ENCODE data around the gene SNX10. TPM values are rescaled to one million over a fixed set of nuclear protein-coding genes. Genes with fewer than 3 reads are reported as not detected.
A peak's percentile ranks its signal among the peaks of the same experiment; 100 is the strongest.

The SNX10 gene
- total and polyA plus RNA-seq, 2 of the 8 experiments (the other 6 are each of a cell fraction or from before 2014, with no cell fraction given), result 4.4 to 9.6 TPM

DNA sequence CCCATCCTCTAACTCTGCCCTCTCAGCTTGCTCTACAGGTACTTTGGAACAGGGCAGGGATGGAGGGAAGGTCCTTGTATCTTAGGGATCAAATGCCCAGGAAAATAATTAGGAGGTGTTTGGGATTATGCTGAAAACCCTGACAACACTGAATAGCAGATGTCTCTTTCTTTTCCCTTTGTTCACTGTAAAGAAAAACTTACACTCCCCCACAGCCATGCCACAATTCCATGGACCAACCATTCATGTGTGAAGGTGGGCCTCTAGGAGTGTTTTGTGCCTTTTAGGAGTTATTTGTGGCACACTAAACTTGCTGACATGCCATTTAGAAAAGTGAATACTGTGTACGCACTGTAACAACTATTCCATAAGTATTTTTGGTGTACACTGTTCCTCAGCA is 108.1 kb downstream of the SNX10 start:
- H2AFZ ChIP-seq (ENCODE audit: low read length), result no peak overlapping the region
- H3K4me3 ChIP-seq (ENCODE audit: extremely low read depth in 1 of 4, insufficient read depth in 2 of 4, low read depth in 3 of 4, low read length in 4 of 4), result peak overlapping the region in 2 of 4 experiments; percentile 81 to 87; a peak in 2 of 8 replicates

More for the DNA sequence above, 108.1 kb downstream of the SNX10 start:
- Histone ChIP-seq H3K36me3 (ENCODE audit: control insufficient read depth in 2 of 4, insufficient read depth in 4 of 4, low read length in 3 of 4) (no peaks in the 10 kb centered on the region), H3K4ac (replicated peaks; ENCODE audit: insufficient read length, low read depth, low read length) (no peak overlapping the region), H3K14ac (ENCODE audit: insufficient read length) (no peak overlapping the region), H3K23ac (ENCODE audit: insufficient read length) (no peak overlapping the region), H3K27me3 (replicated peaks in 1 of 4; ENCODE audit: control insufficient read depth in 3 of 4, extremely low read depth in 1 of 4, insufficient read depth in 3 of 4, low read length in 3 of 4) (no peaks in the 10 kb centered on the region), H3K9me3 (ENCODE audit: insufficient read depth in 2 of 2, low read depth in 1 of 2, low read length in 1 of 2) (no peaks in the 10 kb centered on the region), H3K56ac (replicated peaks; ENCODE audit: insufficient read length, low read depth, low read length) (no peak overlapping the region), H2BK120ac (replicated peaks; ENCODE audit: low read depth, low read length) (no peak overlapping the region), H2AK5ac (ENCODE audit: low read depth, low read length) (no peak overlapping the region), H4K91ac (replicated peaks; ENCODE audit: insufficient read length, low read length) (no peak overlapping the region), H3K23me2 (ENCODE audit: low read depth, low read length) (peaks cover 5% of the 10 kb centered on the region; the same call in 1 of the 2 replicates), H3K79me1 (ENCODE audit: low read depth, low read length) (no peaks in the 10 kb centered on the region), H4K5ac (ENCODE audit: insufficient read length, low read depth, low read length) (no peak overlapping the region), H2BK20ac (ENCODE audit: low read length) (no peak overlapping the region), H2BK12ac (ENCODE audit: low read depth, low read length) (no peak overlapping the region), H4K8ac (ENCODE audit: extremely low read depth, insufficient read depth, low read length) (no peak overlapping the region), H3K79me2 (ENCODE audit: control insufficient read depth in 1 of 2, insufficient read depth in 2 of 2, low read length in 2 of 2) (no peaks in the 10 kb centered on the region), H3K9ac (replicated peaks in 1 of 4; ENCODE audit: extremely low read depth in 1 of 4, low read depth in 3 of 4, low read length in 3 of 4) (no peak overlapping the region; a peak in 2 of 7 replicates), H3K4me1 (replicated peaks in 1 of 4; ENCODE audit: control insufficient read depth in 3 of 4, insufficient read depth in 4 of 4, low read length in 3 of 4) (peaks cover 2 to 13% (median 4%) of the 10 kb centered on the region in 4 experiments; a peak in 5 of 7 replicates), H3K18ac (ENCODE audit: extremely low read depth, low read length) (no peak overlapping the region), H3K4me2 (ENCODE audit: insufficient read depth in 1 of 2, low read depth in 2 of 2, low read length in 2 of 2) (peak overlapping the region; percentile 91 to 95), H4K20me1 (replicated peaks in 1 of 2; ENCODE audit: control insufficient read depth in 1 of 2, insufficient read depth in 2 of 2, low read length in 2 of 2) (no peaks in the 10 kb centered on the region), H3K27ac (ENCODE audit: low read depth, low read length) (no peak overlapping the region), H2BK15ac (ENCODE audit: low read length) (peak overlapping the region; percentile 32; the same call in 1 of the 2 replicates), H2BK5ac (ENCODE audit: low read depth, low read length) (no peak overlapping the region)
- 92% methylated on average over 1 of the region's 1 CpG; no CpG with 5 or more reads in 1 of the 2 experiments for WGBS, 2 experiments (ENCODE audit: extremely low coverage in 1 of 2, insufficient coverage in 1 of 2, insufficient read length in 1 of 2, insufficient replicate concordance in 2 of 2, low coverage in 1 of 2, low lambda C conversion rate in 2 of 2, missing lambda C conversion rate in 1 of 2)
- FAIRE-seq, result no peak
- DNase-seq (ENCODE audit: low read depth in 1 of 2, low spot score in 2 of 2), result no peak
- CTCF ChIA-PET (ENCODE audit: partially characterized antibody), result interaction anchor here (1.6 to 3.4 kb wide), 2 partner anchors 11 to 46 kb away, joined by 5 to 10 read pairs; no protein-coding TSS in a partner anchor
- POLR2A ChIA-PET (ENCODE audit: partially characterized antibody), result interaction anchor here (1.0 to 2.2 kb wide), 3 partner anchors 10 to 200 kb away, joined by 3 to 13 read pairs (median 8); partner anchors contain the start of gene HNRNPA2B1
- TF ChIP-seq KDM5A (IDR thresholded peaks at IDR 0.05; ENCODE audit: low read length), result no peak
- TF ChIP-seq CTBP2 (IDR thresholded peaks at IDR 0.05; ENCODE audit: borderline replicate concordance, insufficient read depth, insufficient read length, low read length), result no peak

All from H1 (cell line).